Adrenal gland (tissue), 5 donors: Measurements from ENCODE around the gene PCGF3.

Experiments used
- POLR2A ChIP-seq, 2 donors: fragments of 450-650 bp; IDR thresholded peaks; one replicate each; pipeline ENCODE4 v1.6.1; 2017; ENCODE audit warnings: antibody characterized with exemption in 2 of 2, mild to moderate bottlenecking in 2 of 2, moderate library complexity in 1 of 2
- TF ChIP-seq, protein P1 (sequence below), 6 experiments: fragments of 450-650 bp in 4 of 6; fragments of 200-600 bp in 2 of 6; sonication (generic) in 1 of 6; IDR thresholded peaks; 1 replicate in 5 of 6; 2 replicates in 1 of 6; pipeline versions ENCODE4 v1.5.1 to v1.8.0; 2016 to 2021; ENCODE audit warnings: antibody characterized with exemption in 6 of 6, mild to moderate bottlenecking in 2 of 6, moderate library complexity in 1 of 6
- donor health status: DM: no; HTN: no; CAD: no.

DNA sequence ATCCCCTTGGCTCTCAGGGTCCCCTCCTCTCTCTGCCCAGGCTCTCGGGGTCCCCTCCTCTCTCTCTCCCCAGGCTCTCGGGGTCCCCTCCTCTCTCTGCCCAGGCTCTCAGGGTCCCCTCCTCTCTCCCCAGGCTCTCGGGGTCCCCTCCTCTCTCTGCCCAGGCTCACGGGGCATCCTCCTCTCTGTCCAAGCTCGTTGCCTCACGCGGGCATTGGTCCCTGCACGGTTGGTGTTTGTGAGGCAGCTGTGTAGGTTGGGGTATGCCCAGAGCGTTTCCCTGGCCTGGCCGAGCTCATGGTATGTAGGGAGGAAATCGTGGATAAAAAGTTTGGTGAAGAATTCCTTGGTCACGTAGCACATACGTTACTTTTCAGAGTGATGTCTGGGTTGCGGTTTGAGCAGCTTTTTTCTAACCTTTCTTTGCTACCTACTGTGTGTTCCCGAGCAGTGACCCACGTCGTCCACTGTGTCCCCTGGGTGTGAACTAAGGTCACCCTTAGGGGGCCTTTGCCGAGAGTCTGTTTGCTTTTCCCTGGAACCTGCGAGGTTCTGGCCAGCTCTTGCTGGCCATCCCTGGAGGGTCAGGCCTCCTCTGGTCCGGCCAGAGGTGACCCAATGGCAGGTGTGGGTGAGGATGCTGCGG lies 36.6 kb downstream of the PCGF3 start:
- TF ChIP-seq, protein P1, sequence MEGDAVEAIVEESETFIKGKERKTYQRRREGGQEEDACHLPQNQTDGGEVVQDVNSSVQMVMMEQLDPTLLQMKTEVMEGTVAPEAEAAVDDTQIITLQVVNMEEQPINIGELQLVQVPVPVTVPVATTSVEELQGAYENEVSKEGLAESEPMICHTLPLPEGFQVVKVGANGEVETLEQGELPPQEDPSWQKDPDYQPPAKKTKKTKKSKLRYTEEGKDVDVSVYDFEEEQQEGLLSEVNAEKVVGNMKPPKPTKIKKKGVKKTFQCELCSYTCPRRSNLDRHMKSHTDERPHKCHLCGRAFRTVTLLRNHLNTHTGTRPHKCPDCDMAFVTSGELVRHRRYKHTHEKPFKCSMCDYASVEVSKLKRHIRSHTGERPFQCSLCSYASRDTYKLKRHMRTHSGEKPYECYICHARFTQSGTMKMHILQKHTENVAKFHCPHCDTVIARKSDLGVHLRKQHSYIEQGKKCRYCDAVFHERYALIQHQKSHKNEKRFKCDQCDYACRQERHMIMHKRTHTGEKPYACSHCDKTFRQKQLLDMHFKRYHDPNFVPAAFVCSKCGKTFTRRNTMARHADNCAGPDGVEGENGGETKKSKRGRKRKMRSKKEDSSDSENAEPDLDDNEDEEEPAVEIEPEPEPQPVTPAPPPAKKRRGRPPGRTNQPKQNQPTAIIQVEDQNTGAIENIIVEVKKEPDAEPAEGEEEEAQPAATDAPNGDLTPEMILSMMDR (IDR thresholded peaks at IDR 0.05) = no peak
- TF ChIP-seq POLR2A (IDR thresholded peaks at IDR 0.05) = no peak
